HG02970 (cell line): Measurements from ENCODE around the gene C15orf62.
A peak's percentile ranks its signal among the peaks of the same experiment; 100 is the strongest.

Experiments
- ATAC-seq: cut with Tn5 transposase; IDR thresholded peaks from one replicate; pipeline ENCODE4 v1.9.1; 2021; ENCODE audit warnings: mild to moderate bottlenecking, moderate library complexity, moderate number of reproducible peaks; ENCODE audit not compliant: unreplicated experiment, low FRiP score

Gene C15orf62

DNA sequence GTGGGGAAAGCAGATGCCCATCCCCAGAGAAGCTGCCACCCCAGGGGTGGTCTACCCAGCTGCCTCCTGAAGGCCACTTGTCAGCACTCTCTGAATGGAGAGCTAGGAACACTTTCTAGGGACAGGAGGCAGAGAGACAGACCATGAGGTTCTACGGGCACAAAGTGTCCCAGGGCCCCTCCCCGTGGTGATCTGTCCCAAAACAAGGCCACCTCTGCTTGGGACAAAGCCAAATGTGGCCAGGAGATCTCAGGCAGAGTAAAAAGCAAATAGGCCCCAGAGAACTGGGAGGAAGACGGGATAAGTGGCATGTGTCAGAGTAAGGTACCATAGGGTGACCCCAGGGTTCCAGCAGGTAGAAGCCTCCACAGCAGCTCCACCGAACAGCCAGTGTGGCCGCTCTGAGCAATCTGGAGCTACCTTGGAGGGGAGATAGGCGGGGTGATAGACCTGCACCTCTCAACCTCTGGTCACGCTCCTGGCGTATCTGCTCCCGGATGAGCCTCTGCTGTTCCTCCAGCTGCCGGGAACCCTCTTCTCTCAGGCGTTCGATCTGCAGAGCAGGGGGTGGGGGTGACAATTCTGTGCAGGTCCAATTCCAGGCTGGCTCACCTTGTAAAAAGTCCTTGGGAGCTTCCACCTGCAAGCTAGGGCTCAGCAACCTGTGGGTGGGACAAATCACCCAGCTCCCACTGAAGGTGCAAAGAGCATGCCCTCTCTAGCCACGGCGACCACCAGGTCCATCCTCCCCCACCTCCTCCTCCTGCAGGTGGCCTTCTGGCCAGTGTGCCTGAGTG lies 6.2 kb downstream of the C15orf62 start:
- ATAC-seq = no peak

DNA sequence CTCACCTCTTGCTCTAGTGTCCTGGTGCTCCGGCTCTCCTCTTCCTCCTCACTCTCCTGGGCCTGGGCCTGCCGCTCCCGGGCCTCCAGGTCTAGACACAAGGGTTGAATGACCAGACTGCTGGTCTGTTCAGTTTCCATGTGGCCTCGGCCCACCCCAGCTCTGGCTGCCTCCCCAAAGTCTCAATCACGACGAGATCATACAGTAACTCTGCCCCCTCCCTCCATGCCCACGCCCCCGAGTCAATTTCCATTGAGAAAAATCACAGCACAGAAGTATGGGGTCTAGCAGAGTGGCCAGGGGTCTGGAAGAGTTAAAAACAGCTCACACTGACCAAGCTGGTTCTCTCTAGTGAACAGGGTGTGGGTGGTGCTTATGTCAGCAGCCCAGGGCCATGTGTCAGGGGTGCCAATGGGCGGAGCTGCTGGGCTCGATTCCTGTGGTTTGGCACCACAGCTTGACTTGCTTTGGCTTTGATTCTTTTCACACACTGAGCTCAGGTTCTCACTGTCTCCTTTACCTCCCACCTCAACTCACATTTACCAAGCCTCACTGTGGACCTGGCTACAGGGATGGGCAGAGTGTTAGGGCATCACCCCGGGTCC lies 6.9 kb downstream of the C15orf62 start:
- ATAC-seq = no peak

DNA sequence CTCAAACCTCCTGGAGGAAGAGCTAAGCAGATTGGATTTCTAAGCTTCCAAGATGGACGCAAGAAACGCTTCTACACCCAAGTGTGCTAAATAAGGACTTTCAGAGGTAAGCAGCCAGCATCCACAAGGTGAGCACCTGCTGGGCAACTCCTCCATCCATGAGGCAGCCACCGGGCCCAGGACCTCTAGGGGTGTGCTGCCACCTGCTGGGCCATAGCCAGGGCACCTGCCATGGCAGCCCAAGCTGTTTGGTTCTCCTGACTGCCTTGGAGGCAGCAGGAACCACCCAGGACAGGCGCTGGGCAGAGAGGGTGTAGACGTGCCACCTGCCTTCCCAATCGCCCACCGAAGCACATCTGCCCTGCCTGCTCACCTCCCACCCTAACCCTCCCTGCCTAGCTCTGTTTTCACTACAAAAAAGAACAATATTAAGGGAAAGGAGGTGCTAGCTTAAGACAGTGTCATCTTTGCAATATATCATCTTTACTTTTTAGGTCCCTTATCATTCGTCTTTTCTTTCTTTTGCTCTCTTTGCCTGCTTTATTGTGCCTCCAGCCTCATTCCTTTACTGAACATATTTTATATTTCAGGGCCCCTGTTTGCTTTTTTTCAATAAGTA lies 12.9 kb downstream of the C15orf62 start:
- no peak for ATAC-seq

DNA sequence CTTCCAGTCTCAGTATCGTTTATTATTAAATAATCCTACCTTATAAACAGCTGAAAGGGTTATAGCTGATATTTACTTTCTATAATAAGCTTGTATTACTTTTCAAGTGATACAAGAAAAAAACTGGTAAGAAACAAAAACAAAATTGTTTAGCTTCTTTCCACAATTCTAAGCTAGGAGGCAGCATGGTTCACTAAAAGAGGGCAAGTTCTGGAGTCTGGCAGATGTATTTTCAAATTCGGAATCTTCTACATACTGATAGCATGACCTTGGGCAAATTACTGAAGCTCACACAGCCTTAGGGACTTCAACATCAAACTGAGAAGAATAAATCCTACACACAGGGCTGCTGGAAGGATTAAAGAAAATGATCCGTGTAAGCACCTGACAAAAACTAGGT lies 15.4 kb downstream of the C15orf62 start:
- ATAC-seq = no peak

DNA sequence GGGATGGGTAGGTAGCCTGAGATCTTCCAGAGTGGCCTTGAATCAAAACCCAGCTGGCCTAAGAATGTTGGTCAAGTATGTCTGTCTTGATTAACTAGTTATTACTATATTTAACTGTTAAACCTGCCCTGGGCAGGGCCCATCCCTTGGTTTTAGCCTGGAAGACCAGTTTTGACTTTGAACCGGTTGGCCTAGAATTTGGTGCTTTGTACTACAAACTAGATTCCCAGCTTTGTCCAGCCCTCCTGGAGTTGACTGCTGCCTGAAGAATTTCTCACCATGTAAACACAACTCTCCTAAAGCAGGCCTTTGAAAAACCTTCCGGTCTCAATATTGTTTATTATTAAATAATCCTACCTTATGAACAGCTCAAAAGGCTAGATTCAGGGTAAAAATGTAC lies 16.0 kb downstream of the C15orf62 start:
- no peak for ATAC-seq

DNA sequence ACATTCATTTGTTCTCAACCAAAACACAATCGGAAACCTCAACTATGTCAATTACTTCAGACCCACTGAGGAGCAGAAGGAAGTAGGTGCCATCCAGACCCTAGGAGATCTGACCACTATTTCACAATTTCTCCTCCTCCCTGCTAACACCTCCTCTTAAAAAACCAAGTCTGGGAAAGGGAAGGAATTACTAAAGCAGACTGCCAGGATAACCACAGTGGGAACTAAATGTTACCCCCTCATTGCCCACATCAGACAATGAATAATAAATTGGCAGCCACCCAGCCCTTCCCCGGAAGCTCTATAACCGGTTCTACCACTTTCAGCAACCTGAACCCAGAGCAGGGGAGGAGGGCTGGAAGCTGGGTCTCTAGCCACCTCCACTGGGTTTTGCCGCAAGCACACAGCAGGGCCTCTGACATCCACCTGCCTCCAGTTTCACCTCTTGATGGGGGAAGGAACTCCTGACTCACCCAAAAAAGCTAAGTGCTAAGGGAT lies 17.6 kb downstream of the C15orf62 start:
- no peak for ATAC-seq

DNA sequence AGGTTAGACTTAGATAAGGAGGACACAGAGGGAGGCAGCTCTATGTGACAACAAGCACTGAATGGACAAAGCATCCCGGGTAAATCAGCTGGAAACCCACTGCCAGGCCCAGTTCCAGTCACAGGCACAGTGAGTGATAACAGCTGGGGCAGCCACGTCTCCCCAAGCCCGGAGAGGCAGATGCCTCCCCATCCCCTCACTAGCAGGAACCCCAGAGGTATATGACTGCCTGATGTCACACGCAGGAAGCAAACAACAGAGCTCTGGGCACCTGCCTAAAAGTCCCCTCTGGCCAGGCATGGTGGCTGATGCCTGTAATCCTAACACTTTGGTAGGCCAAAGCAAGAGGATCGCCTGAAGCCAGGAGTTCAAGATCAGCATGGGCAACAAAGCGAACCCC lies 18.2 kb downstream of the C15orf62 start:
- no peak for ATAC-seq

DNA sequence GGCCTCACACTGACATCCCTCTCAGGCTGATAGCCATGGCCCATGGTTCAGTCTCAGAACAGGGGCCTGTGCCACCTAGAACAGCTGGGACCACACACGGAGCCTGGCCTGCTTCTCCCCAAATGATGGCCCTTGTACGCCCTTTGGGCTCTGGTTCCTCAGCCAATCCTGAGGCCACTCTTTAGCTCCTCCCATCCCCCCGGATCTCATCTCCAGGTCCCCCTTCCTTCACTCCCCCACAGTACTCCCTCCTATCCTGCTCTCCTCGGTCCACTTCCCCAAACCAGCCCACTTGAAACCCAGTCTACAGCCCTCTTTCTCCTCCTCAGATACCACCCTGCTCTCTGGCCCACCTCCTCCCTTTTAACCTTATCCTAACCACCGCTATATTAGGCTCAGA lies 19.3 kb downstream of the C15orf62 start:
- ATAC-seq = no peak

DNA sequence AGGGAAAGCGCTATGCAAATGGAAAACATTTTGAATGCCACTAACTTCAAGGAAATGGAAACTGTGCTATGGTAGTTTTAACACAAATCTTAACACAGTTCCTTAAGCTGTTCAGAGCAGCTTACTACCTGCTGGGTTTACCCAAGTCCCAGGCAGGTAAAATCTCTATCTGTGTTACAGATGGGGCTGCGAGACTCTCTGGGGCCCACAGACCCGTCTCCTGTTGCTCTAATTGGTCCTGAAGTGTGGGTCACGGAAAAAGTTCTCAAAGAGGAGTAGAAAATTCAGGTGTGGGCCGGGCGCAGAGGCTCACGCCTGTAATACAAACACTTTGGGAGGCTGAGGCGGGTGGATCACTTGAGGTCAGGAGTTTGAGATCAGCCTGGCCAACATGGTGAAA lies 20.2 kb downstream of the C15orf62 start:
- ATAC-seq = no peak

DNA sequence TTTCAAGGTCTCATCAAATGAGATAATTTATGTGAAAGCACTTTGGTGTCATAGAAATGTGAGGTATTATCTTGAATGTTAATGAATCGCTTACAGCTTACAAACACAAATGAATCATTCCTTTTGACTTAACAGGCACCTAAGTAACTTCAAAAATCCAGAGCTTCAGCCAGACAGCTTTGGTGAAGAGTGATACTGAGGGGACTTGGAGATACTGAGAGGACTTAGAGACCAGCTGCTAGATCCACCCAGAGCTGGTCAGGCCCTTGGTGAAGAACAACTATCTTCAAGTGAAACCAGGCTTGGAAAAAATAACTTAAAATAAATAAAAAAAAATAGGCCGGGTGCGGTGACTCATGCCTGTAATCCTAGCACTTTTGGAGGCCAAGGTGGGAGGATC lies 20.9 kb downstream of the C15orf62 start:
- no peak for ATAC-seq

DNA sequence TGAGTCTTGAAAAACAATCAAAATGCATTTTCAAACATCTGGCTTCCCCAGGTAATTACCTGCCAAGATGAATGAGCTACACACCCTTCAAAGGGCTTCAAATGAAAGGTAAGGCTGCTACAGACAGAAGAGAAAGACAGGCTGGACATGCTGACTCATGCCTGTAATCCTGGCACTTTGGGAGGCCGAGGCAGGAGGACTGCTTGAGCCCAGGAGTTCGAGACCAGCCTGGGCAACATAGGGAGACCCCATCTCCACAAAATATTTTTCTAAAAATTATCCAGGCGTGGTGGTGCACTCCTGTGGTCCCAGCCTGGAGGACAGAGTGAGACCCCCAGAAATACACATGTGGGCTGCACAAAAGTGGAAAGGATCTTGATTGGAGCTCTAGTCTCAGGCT lies 22.6 kb downstream of the C15orf62 start:
- no peak for ATAC-seq

DNA sequence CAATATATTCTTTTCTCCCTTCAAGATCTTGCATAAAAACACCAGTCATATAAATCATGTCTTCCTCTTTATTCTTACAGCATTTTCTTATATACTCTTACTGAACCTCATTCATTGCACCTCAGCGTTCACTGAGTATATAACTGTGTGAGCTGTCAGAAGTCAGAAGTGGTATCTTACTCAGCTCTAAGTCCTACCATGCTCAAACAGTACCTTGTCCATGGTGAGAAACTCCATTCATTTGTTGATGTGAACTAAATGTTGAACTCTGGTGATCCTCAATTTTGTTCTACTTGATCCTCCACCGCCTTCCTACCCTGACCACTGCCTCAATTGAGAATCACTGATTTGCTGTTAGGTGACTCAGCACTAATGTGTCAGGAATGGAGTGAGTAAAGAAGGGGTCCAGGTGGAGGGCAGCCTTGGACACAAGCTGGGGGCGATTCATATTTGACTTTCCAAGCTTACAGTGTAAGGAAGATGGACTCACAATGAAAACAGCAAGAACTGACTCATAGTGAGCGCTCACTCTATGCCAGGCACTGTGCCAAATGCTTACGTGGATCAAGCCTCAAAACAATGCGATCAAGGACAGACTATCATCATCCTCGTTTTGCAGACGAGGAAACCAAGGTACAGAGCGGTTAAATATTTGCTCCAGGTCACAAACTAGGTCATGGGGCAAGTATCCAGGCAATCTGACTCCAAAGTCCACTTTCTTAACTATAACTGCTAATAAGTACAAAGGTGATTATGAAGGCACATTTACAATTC lies 23.6 kb downstream of the C15orf62 start:
- no peak for ATAC-seq

DNA sequence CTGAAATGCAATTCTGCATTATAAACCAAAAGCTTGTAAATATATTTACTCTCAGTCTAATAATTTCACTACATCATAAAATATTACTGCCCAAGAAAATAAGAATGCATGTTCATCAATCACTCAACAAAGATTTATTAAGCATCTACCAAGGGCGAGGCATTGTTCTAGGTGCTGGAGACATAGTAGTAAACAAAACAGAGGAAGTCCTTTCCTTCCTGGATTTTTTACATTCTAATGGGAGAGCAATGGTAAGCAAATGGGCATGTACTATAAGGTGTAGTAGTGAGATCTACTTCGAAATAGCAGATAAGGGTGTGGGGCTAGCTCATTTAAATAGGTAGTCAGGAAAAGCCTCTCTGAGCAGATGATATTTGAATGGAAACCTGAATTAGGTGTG lies 26.3 kb downstream of the C15orf62 start:
- ATAC-seq = no peak

DNA sequence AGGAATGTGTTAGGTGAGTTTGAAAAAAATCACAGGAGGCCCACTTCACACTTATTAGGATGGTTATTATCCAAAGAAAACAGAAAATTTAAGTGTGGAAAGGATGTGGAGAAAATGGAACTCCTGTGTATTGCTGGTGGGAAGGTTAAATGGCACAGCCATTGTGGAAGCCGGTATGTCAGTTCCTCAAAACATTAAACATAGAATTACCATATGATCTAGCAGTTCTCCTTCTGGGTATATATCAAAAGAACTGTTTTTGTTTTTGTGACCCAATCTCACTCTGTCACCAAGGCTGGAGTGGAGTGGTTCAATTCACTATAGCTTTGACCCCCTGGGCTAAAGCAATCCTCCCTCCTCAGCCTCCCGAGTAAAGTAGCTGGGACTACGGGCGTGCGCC lies 26.7 kb downstream of the C15orf62 start:
- ATAC-seq = no peak

DNA sequence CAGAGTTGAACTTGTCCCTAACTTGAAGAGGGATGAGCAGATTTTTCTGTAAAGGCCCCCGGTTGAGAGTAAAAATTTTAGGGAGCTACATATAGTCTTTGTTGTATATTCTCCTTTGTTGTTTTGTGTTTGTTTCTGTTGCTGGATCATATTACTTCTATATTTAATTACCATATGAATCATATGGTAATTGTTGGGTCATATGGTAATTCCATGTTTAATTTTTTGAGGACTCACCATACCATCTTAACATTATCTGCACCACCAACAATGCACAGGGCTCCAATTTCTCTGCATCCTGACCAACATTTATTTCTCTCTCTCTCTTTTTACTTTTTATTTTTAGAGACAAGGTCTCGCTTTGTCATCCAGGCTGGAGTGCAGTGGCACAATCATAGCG lies 29.7 kb downstream of the C15orf62 start:
- ATAC-seq = no peak

DNA sequence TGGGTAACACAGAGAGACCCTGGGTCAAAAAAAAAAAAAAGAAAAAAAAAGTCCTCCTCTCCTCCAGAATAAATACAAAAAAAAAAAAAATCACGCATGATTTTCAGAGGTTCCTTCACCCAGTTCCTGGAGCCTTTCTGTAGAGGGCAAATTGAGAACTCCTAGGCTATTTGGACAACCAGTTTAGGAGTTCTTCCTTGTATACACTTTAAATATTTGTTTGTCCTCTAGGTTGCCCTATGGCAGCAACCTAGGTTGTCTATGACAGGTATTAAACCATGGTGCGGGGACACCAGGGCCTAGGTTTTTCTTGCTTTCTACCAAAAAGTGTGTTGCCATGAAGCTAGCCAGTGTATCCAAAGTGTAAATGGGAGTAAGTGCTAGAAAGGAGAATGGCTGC lies 33.3 kb downstream of the C15orf62 start:
- no peak for ATAC-seq

DNA sequence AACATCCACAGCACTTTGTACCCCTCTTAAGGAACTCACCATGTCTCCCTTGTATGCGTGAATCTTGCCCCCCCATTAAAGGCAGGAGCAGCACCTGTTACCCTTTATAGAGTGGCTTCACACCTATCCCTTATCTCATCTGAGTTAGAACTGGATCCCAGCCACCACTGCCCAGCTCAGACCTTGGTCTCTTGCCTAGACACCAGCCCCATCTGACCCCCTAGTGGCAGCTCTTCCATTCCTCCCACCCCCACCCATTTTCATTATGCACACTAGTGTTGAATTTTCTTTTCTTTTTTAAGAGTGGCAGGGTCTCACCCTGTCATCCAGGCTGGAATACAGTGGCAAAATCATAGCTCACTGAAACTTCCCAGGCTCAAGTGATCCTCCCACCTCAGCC lies 33.9 kb downstream of the C15orf62 start:
- ATAC-seq = no peak

DNA sequence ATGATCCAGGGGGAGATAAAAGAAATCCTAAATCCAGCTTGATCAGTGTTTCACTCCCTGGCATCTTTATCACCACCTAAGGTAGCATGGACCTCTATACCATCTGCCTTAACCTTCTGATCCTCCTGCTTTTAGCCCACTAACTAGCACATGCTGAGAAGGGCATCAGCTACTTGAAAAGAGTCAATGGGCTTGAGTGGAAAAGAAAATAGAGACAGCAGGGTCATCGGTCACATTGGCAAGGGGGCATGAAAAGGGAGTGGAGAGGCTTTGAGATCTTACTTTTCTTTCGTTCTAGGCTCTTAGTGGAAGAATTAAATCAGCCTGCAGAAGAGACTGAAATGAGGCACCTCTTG lies 36.9 kb downstream of the C15orf62 start:
- ATAC-seq = no peak

DNA sequence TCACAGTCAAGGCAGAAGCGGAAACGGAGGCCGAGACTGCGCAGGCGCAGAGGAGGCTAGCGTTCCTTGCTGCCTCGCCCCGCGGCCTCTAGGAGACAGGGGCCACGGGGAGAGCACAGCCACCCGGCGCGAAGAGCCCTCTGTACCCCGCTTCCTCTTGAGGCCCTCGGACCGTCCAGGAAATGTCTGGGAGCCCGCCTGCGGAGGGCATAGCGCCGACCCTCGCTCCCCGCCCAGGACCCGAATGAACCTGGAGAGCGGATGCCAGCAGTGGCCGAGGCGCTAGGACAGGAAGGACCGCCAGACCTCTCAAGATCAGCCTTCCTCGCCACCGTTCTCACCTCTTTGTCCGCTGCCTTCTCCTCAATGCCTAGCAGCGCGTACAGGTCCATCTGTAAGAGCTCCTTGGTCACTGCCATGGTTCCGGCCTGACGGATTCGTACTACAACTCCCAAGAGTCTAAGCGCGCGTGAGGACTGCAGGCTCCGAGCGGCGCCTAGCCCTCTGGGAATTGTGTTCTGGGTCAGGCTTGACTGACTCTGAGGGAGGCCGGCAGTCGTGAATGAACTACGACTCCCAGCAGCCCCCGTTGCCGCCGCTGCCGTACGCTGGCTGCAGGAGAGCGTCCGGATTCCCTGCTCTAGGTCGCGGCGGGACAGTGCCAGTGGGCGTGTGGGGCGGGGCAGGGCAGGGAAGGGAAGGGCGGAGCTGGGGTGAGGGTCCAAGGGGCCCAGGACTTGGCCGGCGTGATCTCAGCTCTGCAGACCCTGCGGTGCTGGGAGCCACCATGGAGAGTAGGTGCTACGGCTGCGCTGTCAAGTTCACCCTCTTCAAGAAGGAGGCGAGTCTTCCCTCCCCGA lies 37.5 kb downstream of the C15orf62 start, which contains the start of the genes DNAJC17 and ZFYVE19:
Gene DNAJC17 (minus strand): TSS at position 446 of the 860 bp plus-strand sequence. CDS start 27 bp downstream, at position 419.
Gene ZFYVE19 (plus strand): TSS at position 62 of the 860 bp plus-strand sequence. CDS start 501 bp downstream, at position 563.
- peak; percentile 92 for ATAC-seq
